HCT116 (cell line): Measurements from ENCODE around the gene IFNLR1.

Source experiments
- CEBPB ChIP-seq: IDR thresholded peaks from 2 replicates; pipeline ENCODE4 v1.6.1; 2012; ENCODE audit warnings: low read depth
- CTCF ChIP-seq, 3 experiments: fragments of 200-600 bp in 1 of 3; sonication (generic) in 1 of 3; IDR thresholded peaks in 2 of 3; conservative IDR thresholded peaks in 1 of 3; 2 replicates each; pipeline ENCODE4 v1.5.1; 2012 to 2017; ENCODE audit warnings: low read depth in 2 of 3, low read length in 2 of 3, antibody characterized with exemption in 1 of 3, borderline replicate concordance in 1 of 3, control low read depth in 1 of 3, mild to moderate bottlenecking in 1 of 3, mixed read lengths in 1 of 3, mixed run types in 1 of 3, moderate library complexity in 1 of 3; ENCODE audit not compliant: insufficient read depth in 1 of 3
- EGR1 ChIP-seq: IDR thresholded peaks from 2 replicates; pipeline ENCODE4 v1.6.1; 2012; ENCODE audit warnings: low read depth
- POLR2A ChIP-seq: IDR thresholded peaks from 2 replicates; pipeline ENCODE4 v1.7.0; 2011; ENCODE audit warnings: borderline replicate concordance; ENCODE audit not compliant: insufficient read depth, insufficient read length; ENCODE audit errors: extremely low read depth
- TCF7L2 ChIP-seq: IDR thresholded peaks from 2 replicates; pipeline ENCODE4 v1.7.0; 2011; ENCODE audit warnings: borderline replicate concordance, inconsistent platforms; ENCODE audit not compliant: insufficient read depth, insufficient read length; ENCODE audit errors: extremely low read depth

GRCh38 chr1:24203404-24203803 is 16.3 kb upstream of the IFNLR1 start:
- TF ChIP-seq EGR1 (0 out of 2 replicates have a peak, but pooled peaks have one; percentile 21), CTCF (IDR thresholded peaks at IDR 0.05 in 2 of 3, conservative IDR thresholded peaks at IDR 0.05 in 1 of 3; ENCODE audit: borderline replicate concordance in 1 of 3, insufficient read depth in 1 of 3, low read depth in 2 of 3, low read length in 2 of 3) (no peak), POLR2A (no peak), CEBPB (no peak), TCF7L2 (no peak)
